Measurements from ENCODE around the gene KRTAP4-4.

DNA sequence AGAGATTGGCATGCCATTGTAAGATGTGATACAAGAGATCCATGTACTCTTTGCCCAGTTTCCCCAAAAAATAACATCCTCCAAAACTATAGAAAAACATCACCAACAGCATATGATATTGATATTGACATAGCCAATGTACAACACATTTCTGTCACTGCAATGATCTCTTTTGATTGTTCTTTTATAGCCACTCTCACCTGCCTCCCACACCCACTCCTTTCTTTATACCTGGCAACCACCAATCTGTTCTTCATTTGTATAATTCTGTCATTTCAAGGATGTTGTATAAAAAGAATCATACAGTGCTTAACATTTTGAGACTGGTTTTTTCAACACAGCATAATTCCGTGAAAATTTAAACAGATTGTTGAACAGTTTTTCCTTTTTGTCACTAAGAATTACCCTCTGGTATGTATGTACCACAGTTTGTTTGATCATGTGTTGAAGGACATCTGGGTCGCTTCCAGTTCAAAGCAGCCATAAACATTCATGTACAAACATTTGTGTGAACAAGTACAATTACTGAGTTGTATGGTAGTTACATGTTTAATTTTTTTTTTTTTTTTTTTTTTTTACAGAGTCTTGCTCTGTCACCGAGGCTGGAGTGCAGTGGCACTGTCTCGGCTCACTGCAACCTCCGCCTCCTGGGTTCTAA lies 39.0 kb upstream of the KRTAP4-4 start:
- TF ChIP-seq POLR2A (IDR thresholded peaks at IDR 0.05; ENCODE audit: low read depth, low read length) (no peak), POLR2AphosphoS5 (IDR thresholded peaks at IDR 0.05; ENCODE audit: low read depth, low read length) (no peak), TAF1 (IDR thresholded peaks at IDR 0.05; ENCODE audit: low read depth, low read length) (no peak), SPI1 (IDR thresholded peaks at IDR 0.05; ENCODE audit: low read depth, low read length) (no peak), PAX5 (IDR thresholded peaks at IDR 0.05; ENCODE audit: insufficient read depth, low read length, severe bottlenecking) (no peak)

Measured in GM12891 (cell line).